ENCODE data around the gene EXOSC7.

The EXOSC7 gene

GRCh38 chr3:45024542-45025255 lies 48.7 kb downstream of the EXOSC7 start:
- no peak for DNase-seq (ENCODE audit: extremely low read depth, insufficient read length)
- H3K4me3 ChIP-seq (replicated peaks; ENCODE audit: low read depth, low read length) = no peak overlapping the region
- H3K27me3 ChIP-seq (replicated peaks; ENCODE audit: control insufficient read depth, insufficient read depth, low read length) = no peaks in the 10 kb centered on the region
- no peaks in the 10 kb centered on the region for H3K36me3 ChIP-seq (ENCODE audit: control insufficient read depth, insufficient read depth, low read length)
- no peak for TF ChIP-seq CTCF (IDR thresholded peaks at IDR 0.05; ENCODE audit: insufficient read depth, low read length, poor library complexity, severe bottlenecking)

- no peak for TF ChIP-seq CTCF (IDR thresholded peaks at IDR 0.05; ENCODE audit: insufficient read depth, low read length, poor library complexity, severe bottlenecking)
- Histone ChIP-seq H3K27me3 (replicated peaks; ENCODE audit: control insufficient read depth, insufficient read depth, low read length) (no peaks in the 10 kb centered on the region; the same call in 1 of the 2 replicates), H3K36me3 (ENCODE audit: control insufficient read depth, insufficient read depth, low read length) (no peaks in the 10 kb centered on the region), H3K4me3 (replicated peaks; ENCODE audit: low read depth, low read length) (no peak within 1 kb of the TSS)
- DNase-seq (ENCODE audit: extremely low read depth, insufficient read length) = no peak
Observed at GRCh38 chr3:45026038-45026437, 50.0 kb downstream of the EXOSC7 start, which contains the start of gene CLEC3B. Gene CLEC3B, plus strand, starts transcription at chr3:45026303. Its CDS starts 60 bp downstream, at chr3:45026363.

GRCh38 chr3:45026957-45027356 lies 50.9 kb downstream of the EXOSC7 start:
- no peaks in the 10 kb centered on the region for H3K36me3 ChIP-seq (ENCODE audit: control insufficient read depth, insufficient read depth, low read length)
- TF ChIP-seq CTCF (IDR thresholded peaks at IDR 0.05; ENCODE audit: insufficient read depth, low read length, poor library complexity, severe bottlenecking) = no peak
- DNase-seq (ENCODE audit: extremely low read depth, insufficient read length) = no peak
- no peak overlapping the region for H3K4me3 ChIP-seq (replicated peaks; ENCODE audit: low read depth, low read length)
- no peaks in the 10 kb centered on the region; the same call in 1 of the 2 replicates for H3K27me3 ChIP-seq (replicated peaks; ENCODE audit: control insufficient read depth, insufficient read depth, low read length)

- no peak for DNase-seq (ENCODE audit: extremely low read depth, insufficient read length)
- Histone ChIP-seq H3K27me3 (replicated peaks; ENCODE audit: control insufficient read depth, insufficient read depth, low read length) (no peaks in the 10 kb centered on the region; the same call in 1 of the 2 replicates), H3K4me3 (replicated peaks; ENCODE audit: low read depth, low read length) (no peak overlapping the region), H3K36me3 (ENCODE audit: control insufficient read depth, insufficient read depth, low read length) (no peaks in the 10 kb centered on the region)
- TF ChIP-seq CTCF (IDR thresholded peaks at IDR 0.05; ENCODE audit: insufficient read depth, low read length, poor library complexity, severe bottlenecking) = no peak
Observed at GRCh38 chr3:45027441-45027840, 51.4 kb downstream of the EXOSC7 start.

GRCh38 chr3:45029216-45029615 lies 53.2 kb downstream of the EXOSC7 start:
- Histone ChIP-seq H3K36me3 (ENCODE audit: control insufficient read depth, insufficient read depth, low read length) (no peaks in the 10 kb centered on the region), H3K27me3 (replicated peaks; ENCODE audit: control insufficient read depth, insufficient read depth, low read length) (no peaks in the 10 kb centered on the region; the same call in 1 of the 2 replicates), H3K4me3 (replicated peaks; ENCODE audit: low read depth, low read length) (no peak overlapping the region)
- no peak for TF ChIP-seq CTCF (IDR thresholded peaks at IDR 0.05; ENCODE audit: insufficient read depth, low read length, poor library complexity, severe bottlenecking)
- DNase-seq (ENCODE audit: extremely low read depth, insufficient read length) = no peak

Measured in GM06990 (cell line).